ENCODE measurements around the gene HBEGF. TPM values are rescaled to one million over a fixed set of nuclear protein-coding genes. Genes with fewer than 3 reads are reported as not detected.

HBEGF gene
- total RNA-seq, 1 donor from 2014 or later: 18.6 TPM

- no peak for DNase-seq
Observed at GRCh38 chr5:140331638-140332037, 14.8 kb downstream of the HBEGF start.

- DNase-seq: no peak
Observed at GRCh38 chr5:140329739-140330481, 16.5 kb downstream of the HBEGF start.

GRCh38 chr5:140328036-140328764, 18.2 kb downstream of the HBEGF start:
- DNase-seq: no peak

GRCh38 chr5:140327589-140327988, 18.8 kb downstream of the HBEGF start:
- no peak for DNase-seq

GRCh38 chr5:140325486-140325885, 20.9 kb downstream of the HBEGF start:
- no peak for DNase-seq

GRCh38 chr5:140324617-140325241, 21.7 kb downstream of the HBEGF start:
- DNase-seq: no peak

- no peak for DNase-seq
Observed at GRCh38 chr5:140324041-140324600, 22.3 kb downstream of the HBEGF start.

- peak; percentile 77 for DNase-seq
Observed at GRCh38 chr5:140322751-140323731, 23.4 kb downstream of the HBEGF start.

GRCh38 chr5:140321796-140322195, 24.6 kb downstream of the HBEGF start:
- no peak for DNase-seq

- DNase-seq: no peak
Observed at GRCh38 chr5:140319833-140320232, 26.6 kb downstream of the HBEGF start.

- DNase-seq: no peak
Observed at GRCh38 chr5:140318792-140319191, 27.6 kb downstream of the HBEGF start.

GRCh38 chr5:140317859-140318258, 28.5 kb downstream of the HBEGF start:
- no peak for DNase-seq

- DNase-seq: no peak
Observed at GRCh38 chr5:140312791-140313189, 33.6 kb downstream of the HBEGF start.

- no peak for DNase-seq
Observed at GRCh38 chr5:140312067-140312790, 34.2 kb downstream of the HBEGF start.

- DNase-seq: no peak
Observed at GRCh38 chr5:140311011-140311467, 35.4 kb downstream of the HBEGF start.

- no peak for DNase-seq
Observed at GRCh38 chr5:140310434-140310833, 36.0 kb downstream of the HBEGF start.

GRCh38 chr5:140309706-140310249, 36.6 kb downstream of the HBEGF start:
- DNase-seq: no peak

GRCh38 chr5:140305471-140305870, 40.9 kb downstream of the HBEGF start:
- no peak for DNase-seq

- no peak for DNase-seq
Observed at GRCh38 chr5:140303966-140304365, 42.4 kb downstream of the HBEGF start.

- DNase-seq: peak; percentile 99
Observed at GRCh38 chr5:140302786-140303639, 43.4 kb downstream of the HBEGF start, which contains the start of gene PFDN1. Gene PFDN1 (minus strand): TSS chr5:140303101. CDS start chr5:140303073, 28 bp downstream.
